Hematopoietic multipotent progenitor cell treated with erythropoietin and hydrocortisone succinate and interleukin-3 and kit ligand, for 15 days (in vitro differentiated cells): ENCODE measurements around the gene BHLHE41.

Source experiments
- DNase-seq: peaks from one replicate; pipeline ENCODE4 v3.0.0-alpha.2; 2015; ENCODE audit warnings: low spot score

Gene BHLHE41

GRCh38 chr12:26134540-26134939 lies 9.7 kb upstream of the BHLHE41 start:
- DNase-seq = no peak

DNA sequence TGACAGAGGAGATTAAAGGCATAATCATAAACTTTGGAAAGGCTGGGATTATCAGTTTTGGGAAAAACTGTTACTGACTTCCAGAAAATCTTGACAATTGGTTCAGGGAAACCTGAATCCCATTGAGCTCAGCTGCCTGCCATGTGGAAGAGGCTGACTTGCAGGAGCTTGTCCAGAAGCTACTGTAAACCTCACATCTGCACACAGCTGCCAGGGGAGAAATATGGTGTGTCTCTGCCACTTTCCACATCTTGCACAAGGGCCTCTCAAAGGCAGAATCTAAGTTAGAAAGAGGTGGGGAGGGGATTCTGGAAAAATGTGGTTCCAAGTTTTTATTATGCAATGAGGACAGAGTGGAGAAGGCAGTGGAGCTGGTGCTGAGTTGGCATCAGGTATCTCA lies 8.7 kb upstream of the BHLHE41 start:
- no peak for DNase-seq

DNA sequence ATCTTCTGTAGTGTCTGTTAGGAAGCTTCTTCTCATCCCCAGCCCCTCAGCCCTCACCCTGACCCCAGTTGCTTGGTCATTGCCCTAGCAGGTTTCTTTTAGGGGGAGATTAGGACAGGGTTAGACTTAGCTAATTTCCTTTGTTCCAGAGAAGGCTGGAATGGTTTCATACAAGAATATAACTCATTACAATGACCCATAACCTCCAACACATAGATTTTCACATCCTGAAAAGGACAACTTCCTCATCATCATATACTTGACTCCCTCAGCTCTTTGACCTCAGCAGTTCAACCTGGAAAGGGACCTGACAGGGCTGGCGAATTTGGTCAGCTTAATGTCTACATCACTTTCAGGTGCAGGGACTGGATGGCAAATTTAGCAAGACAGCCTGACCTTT lies 8.0 kb upstream of the BHLHE41 start:
- DNase-seq = no peak

DNA sequence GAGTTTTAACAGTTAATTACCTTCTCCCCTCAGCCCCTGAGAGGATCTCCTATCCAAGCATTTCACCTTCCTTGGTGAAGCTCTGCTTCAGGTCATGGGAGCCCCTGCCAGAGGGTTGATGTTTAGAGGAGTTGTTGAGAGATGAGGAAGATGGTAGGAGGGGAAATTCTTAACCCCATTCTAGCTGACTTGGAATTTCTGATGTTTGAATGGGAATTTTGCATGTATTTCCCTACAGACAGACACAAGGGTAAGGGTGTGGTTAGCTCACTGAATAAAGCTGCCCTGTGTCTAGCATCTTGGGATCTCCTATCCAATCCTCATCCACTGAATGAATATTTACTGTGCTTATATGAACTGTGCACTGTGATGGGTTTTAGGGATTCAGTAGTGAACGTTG lies 7.1 kb upstream of the BHLHE41 start:
- DNase-seq = no peak

- DNase-seq = no peak
These were observed 5.9 kb upstream of the BHLHE41 start for GRCh38 chr12:26130728-26131127.

- no peak for DNase-seq
These were observed 3.3 kb upstream of the BHLHE41 start for GRCh38 chr12:26128168-26128567.

DNA sequence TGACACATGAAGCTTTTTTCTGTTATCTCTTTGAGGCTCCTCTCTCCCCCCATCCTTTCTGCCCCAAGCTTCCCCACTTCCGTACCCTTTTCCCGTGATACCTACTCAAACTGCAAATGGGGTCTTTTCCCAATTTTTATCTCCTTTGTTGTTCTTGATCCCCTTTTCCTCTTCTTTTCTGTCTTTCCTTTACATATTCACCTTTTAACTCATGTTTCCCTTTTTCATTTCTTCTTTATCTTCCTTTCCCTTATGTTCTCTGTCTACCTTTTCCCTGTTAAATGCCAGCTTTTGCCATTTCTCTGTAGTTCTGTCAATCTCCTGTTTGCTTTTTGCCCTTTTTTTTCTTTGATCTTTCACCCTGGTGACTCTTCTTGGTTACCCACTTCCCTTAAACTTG lies 2.6 kb upstream of the BHLHE41 start:
- no peak for DNase-seq

DNA sequence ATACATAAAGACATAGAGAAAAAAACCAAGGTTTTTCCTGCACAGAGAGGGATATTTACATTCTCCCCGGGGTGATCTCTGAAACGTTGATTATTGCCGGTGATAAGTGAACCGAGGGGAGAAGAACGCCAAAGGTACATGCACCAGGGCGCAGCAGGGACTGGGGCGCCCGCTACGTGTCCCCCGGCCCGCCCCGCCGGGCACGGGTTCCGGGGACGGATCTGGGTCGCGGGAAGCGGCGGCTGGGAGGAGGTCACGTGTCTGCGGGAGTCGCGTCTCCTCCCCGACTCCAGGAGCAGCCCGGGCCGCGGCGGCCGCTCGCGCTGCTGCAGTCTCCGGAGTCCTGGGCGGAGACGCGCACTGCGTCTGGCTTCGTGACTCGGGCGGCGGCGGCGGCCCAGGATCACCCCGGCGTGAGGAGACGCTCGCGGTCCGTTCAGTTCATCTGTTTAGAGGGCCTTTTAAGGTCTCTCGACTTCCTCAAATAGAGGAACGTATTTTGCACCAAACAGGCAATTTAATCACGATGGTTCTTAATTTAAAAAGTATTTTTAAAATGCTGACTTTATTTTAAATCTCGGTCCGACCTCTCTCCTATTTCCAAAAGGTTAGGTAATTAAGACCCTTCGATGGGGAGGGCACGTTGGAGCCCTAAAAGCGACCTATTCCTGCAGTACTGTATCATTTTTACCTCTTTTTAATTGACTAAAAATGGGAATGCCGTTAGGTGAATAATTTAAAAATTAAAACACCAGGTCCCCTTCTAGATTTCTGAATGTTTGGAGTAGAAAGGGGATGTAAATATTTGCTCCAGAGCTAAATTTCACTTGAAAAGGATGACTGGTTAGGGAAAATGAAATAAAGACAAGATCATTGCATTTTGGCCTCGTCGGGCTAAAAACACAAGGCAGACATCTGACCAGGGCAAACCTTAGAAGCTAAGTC lies 1.8 kb upstream of the BHLHE41 start:
- no peak for DNase-seq

DNA sequence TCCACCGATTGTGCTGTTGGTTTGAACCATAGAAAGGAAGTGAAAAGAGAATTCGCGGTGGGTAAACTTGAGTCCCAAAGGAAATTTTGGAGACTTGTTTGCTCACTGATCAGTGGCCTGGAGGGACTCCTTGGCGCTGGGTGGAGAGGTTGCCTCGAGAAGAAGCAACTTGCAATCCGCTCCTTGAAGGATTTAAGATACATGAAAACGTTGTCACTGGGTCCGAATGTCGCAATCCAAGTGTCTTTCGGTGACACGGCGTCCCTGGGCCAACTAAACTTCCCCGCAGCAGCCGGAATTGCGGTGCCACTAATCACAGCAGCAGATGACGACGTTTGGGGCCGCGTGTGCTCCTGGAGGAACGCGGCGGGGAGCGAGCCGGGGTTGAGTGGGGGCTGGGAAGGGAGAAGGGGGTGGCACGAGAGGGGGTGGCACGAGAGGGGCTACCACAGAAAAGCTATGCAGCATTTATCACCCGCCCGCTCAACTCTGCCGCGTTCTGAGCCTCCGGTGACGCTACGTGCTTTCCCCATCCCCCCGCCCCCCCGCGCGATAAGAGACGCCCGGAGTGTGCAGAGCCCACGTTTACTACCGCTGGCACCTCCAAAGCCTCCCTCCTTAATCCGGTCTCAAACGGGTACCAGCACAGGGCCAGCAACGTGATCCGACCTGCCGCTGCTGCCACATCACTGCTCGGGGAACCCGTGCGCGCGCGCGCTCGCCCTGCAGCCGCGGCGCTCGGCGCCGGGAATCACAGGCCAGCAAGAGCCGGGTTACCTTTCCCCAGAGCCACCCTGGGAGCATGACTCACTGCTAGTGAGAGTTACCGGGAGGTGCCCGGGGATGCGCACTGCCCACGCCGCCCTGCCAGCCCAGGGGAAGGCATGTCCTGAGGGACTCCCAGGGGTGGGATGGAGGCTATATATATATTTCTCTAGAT lies 833 bp upstream of the BHLHE41 start:
- DNase-seq = no peak

- no peak for DNase-seq
These were observed 1.3 kb downstream of the BHLHE41 start for GRCh38 chr12:26123482-26123980.

DNA sequence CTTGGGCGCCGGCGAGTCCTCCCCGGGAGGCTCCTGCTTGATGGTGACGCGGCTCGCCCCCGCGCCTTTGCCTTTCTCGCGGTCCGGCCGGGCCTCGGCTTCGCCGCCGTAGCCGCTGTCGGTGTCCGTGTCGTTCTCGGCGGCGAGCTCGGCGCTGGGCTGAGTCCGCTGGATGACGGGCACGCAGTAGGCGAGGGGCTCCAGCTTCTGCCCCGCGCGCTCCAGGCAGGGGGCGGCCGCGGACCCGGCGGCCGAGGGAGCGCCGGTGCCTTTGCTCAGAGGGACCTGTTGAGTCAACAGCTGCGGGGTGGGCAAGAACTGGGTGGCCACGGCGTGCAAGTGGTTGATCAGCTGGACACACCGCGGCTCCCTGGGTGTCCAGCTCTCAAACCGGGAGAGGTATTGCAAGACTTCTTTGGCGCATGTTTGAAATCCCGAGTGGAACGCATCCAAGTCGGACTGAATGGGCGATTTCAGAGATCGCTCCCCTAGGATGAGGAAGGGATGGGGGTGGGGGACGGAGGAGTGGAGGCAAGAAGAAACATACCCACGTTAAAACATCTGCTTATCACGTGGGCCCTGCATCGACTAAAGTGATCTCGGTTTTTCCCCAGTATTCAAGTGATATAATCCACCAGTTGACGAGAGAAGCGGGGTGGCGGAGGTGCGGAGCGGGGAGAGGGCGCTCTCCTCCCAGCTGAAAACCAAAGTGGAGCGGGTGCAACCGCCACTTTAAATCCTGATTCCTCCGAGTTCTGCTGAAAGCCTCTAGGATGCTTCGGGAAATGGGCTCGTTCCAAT lies 2.0 kb downstream of the BHLHE41 start:
- no peak for DNase-seq

- no peak for DNase-seq
These were observed 2.7 kb downstream of the BHLHE41 start for GRCh38 chr12:26122061-26122680.

GRCh38 chr12:26121323-26122060 lies 3.3 kb downstream of the BHLHE41 start:
- DNase-seq = no peak

DNA sequence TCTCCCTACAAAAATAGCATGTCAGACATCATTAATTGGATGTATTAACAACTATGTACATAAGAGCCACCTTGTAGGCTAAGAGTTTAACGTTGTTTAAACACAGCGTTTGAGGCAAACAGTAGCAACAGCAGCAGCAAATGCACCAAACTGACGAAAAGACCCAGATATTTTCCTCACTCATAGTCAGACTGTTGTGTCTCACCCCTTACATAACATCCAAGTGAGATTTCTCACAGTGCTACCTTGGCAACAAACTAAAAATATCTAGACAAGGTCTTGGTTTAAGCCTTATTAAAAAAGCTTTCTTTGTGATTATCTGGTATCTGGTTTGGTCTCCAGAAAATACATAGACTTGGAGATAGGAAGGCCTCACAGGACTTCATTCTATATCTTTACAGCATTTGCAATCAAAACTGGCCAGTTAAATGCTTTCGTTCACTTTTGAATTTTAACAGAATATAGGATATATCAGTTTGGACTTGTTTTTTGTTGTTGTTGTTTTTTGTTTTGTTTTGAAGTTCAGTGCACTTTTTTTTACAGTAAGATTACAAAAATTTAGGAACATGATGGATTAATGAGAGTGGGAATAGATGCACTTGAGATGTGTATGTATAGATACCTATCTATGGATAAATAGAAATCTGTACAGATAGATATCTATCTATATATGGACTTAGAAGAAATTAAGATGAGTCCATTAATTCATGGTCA lies 4.1 kb downstream of the BHLHE41 start:
- DNase-seq = no peak

- DNase-seq = no peak
These were observed 5.3 kb downstream of the BHLHE41 start for GRCh38 chr12:26119391-26119989.

- no peak for DNase-seq
These were observed 6.5 kb downstream of the BHLHE41 start for GRCh38 chr12:26118308-26118707.

GRCh38 chr12:26116829-26117715 lies 7.8 kb downstream of the BHLHE41 start:
- no peak for DNase-seq

DNA sequence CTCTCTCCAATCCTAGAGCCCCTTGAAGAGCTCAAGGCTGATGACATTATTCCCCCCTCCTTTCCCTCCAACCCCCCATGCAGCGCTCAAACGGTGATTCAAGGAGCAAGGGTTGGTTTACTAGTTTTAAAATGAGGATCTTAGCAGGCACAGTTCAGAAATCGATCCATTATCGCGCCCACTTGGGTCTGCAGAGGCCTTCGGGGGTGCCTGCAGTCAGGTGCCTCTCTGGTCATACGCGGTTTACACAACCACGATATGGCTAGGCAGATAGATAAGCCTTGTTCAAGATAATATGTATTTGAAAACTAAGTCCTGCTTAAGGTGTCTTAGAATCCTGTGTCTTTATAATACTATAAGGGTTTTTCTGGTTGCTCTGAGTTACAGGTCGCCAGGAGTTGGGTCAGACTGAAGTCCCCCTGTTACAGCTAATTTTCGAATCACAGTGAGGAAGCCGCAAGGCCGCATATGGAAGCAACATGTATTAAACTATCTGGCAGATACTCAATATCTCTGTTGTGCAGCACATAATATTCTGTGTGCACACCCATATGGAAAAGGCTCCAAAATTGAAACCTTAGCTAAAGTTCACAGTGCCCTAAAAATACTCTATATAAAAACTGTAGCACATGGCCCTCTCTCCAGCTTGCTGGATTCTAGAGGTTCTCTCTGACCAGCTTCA lies 10.0 kb downstream of the BHLHE41 start:
- no peak for DNase-seq
